Colonic mucosa (tissue), 4 donors: Measurements from ENCODE around the gene ACER2. TPM values are rescaled to one million over a fixed set of nuclear protein-coding genes. Genes with fewer than 3 reads are reported as not detected.
"Not testable (repeated sequence)": the region's sequence is repeated elsewhere in the genome, so short reads cannot be mapped to it uniquely, and the experiment has no call there.

Source experiments
- DNase-seq: peaks from one replicate; pipeline ENCODE4 v3.0.0-alpha.2; 2020
- H3K27ac ChIP-seq: fragments of 200-600 bp; one replicate; pipeline ENCODE4 v1.8.0; 2021
- H3K27me3 ChIP-seq: fragments of 200-600 bp; one replicate; pipeline ENCODE4 v1.8.0; 2021
- H3K36me3 ChIP-seq: fragments of 200-600 bp; one replicate; pipeline ENCODE4 v1.8.0; 2021
- H3K4me1 ChIP-seq: fragments of 200-600 bp; one replicate; pipeline ENCODE4 v1.8.0; 2021; ENCODE audit warnings: mild to moderate bottlenecking
- H3K4me3 ChIP-seq: fragments of 200-600 bp; one replicate; pipeline ENCODE4 v1.8.0; 2021
- H3K9ac ChIP-seq, 2 donors: one replicate each; pipeline ENCODE4 v1.7.0; 2013; ENCODE audit warnings: control low read depth in 2 of 2, low read depth in 2 of 2, low read length in 2 of 2
- H3K9me3 ChIP-seq: fragments of 200-600 bp; one replicate; pipeline ENCODE4 v1.8.0; 2021
- intact Hi-C: fragments of 100-400 bp; cut with DNase I; formaldehyde crosslinking; loops from one replicate; pipeline ENCODE4 v1.14.1; 2022
- total RNA-seq, 2 donors: library from RNA; stranded (reverse); fragmentation: NEBNext Ultra II Directional in 1 of 2; extraction: Animal tissue kit (Norgen Biotek cat#: 25700) in 1 of 2; gene quantifications; one replicate each; pipeline ENCODE4 v1.2.1, GENCODE V29; 2021
- TF ChIP-seq, protein P1 (sequence below): fragments of 200-600 bp; IDR thresholded peaks from one replicate; pipeline ENCODE4 v1.8.0; 2022; ENCODE audit warnings: antibody characterized with exemption, mild to moderate bottlenecking
- donor health status: healthy.
- donor health status: DM: no; HTN: no; CAD: no.
- donor health status: DM: no; HTN: no; CAD: no.

ACER2 gene
- total RNA-seq, 2 donors from 2014 or later: 10.6 to 11.9 TPM

DNA sequence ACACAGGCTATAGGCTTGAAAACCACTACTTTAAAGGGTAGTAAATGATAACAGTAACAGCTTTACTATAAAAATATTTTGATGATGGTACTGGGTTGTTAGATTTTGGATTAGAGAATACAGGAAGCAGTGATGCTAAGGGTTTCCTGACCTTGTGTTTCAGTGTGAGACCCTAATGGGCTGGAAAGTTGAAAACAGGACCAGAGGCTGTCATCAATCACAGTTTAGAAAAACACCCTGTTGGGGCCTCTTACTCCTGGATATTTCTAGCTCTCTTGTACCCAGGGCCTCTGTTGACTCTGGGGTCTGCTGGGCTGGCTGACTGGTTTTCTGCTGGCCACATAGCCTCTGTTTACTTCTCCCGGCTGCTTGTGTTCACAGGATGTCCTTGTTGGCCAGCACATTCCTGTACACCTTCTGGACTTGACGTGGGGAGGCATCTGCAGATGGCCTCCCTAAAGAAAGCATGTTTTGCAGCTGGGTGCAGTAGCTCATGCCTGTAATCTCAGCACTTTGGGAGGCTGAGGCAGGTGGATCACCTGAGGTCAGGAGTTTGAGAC is 21.5 kb downstream of the ACER2 start:
- Histone ChIP-seq H3K36me3 (no peaks in the 10 kb centered on the region), H3K27me3 (no peaks in the 10 kb centered on the region), H3K27ac (no peak overlapping the region), H3K4me1 (no peaks in the 10 kb centered on the region), H3K9ac (no peak overlapping the region), H3K4me3 (no peak overlapping the region), H3K9me3 (no peaks in the 10 kb centered on the region)
- intact Hi-C loops: no loop called here
- TF ChIP-seq, protein P1, sequence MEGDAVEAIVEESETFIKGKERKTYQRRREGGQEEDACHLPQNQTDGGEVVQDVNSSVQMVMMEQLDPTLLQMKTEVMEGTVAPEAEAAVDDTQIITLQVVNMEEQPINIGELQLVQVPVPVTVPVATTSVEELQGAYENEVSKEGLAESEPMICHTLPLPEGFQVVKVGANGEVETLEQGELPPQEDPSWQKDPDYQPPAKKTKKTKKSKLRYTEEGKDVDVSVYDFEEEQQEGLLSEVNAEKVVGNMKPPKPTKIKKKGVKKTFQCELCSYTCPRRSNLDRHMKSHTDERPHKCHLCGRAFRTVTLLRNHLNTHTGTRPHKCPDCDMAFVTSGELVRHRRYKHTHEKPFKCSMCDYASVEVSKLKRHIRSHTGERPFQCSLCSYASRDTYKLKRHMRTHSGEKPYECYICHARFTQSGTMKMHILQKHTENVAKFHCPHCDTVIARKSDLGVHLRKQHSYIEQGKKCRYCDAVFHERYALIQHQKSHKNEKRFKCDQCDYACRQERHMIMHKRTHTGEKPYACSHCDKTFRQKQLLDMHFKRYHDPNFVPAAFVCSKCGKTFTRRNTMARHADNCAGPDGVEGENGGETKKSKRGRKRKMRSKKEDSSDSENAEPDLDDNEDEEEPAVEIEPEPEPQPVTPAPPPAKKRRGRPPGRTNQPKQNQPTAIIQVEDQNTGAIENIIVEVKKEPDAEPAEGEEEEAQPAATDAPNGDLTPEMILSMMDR: no peak
- DNase-seq: no peak

DNA sequence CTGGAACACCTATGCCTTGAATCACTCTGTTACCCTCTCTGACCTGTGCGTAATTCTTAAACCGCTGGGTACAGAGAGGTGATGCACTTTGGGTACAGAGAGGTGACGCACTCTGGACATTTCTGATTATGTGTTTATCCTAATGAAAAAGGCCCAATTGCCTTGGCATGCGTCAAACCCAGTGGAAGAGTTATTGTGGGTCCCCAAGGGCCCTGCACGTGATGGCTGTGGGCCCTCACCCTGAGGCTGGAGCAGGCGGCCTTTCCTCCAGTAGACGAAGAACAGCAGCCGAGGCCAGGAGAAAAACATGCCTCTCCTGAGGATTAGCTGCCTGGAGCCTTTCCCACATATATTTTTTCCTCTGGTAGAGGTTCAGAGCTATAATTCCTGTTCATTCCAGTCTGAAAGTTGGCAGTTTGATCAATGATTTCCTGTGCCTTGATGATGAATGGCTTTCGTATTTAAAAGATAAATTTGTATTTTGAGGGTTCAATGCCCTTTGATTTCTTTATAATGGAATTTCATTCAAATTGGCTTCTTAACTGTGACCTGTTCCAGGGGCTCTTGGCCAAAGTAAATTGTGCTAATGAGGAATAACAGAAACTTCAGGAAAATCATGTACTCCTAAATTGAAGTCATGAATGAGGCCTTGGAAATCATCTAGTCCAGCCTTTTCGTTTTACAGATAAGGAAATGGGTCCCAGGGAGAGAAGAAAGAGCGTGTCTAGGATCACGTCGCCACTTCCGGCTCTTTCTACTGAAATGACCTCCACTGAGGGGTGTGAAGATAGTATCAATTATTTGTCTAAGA is 22.8 kb downstream of the ACER2 start:
- no peak overlapping the region for H3K4me3 ChIP-seq
- TF ChIP-seq, protein P1: no peak
- no peak for DNase-seq

DNA sequence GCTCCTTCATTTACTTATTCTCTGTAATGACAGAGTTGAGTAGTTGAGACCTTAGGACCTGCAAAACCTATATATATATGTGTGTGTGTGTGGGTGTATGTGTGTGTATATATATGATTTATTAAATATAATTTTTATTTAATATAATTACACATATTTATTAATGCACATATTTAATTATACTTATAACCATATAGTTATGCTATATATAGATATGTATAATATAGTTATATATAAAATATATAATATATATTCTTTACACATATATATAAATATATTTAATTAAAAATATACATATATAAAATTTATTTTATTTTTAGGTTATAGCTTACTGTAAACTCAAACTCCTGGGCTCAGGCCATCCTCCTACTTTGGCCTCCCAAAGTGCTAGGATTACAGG is 23.7 kb downstream of the ACER2 start:
- no peak for DNase-seq
- Histone ChIP-seq H3K36me3 (no peaks in the 10 kb centered on the region), H3K27ac (no peak overlapping the region), H3K9me3 (no peaks in the 10 kb centered on the region), H3K9ac (no peak overlapping the region), H3K4me1 (no peaks in the 10 kb centered on the region), H3K27me3 (no peaks in the 10 kb centered on the region), H3K4me3 (no peak overlapping the region)
- intact Hi-C loops: no loop called here
- TF ChIP-seq, protein P1: no peak

More for the DNA sequence above, 22.8 kb downstream of the ACER2 start:
- H3K36me3 ChIP-seq: no peaks in the 10 kb centered on the region
- no peak overlapping the region for H3K27ac ChIP-seq
- intact Hi-C loops: no loop called here
- H3K27me3 ChIP-seq: no peaks in the 10 kb centered on the region
- H3K4me1 ChIP-seq: no peaks in the 10 kb centered on the region
- no peak overlapping the region for H3K9ac ChIP-seq
- H3K9me3 ChIP-seq: no peaks in the 10 kb centered on the region

DNA sequence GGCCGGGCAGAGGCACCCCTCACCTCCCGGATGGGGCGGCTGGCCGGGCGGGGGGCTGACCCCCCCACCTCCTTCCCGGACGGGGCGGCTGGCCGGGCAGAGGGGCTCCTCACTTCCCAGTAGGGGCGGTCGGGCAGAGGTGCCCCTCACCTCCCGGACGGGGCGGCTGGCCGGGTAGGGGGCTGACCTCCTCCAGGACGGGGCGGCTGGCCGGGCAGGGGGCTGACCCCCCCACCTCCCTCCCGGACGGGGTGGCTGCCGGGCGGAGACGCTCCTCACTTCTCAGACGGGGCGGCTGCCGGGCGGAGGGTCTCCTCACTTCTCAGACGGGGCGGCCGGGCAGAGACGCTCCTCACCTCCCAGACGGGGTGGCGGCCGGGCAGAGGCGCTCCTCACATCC is 24.9 kb downstream of the ACER2 start:
- H3K9ac ChIP-seq, H3K4me1 ChIP-seq, H3K4me3 ChIP-seq, H3K27ac ChIP-seq, H3K36me3 ChIP-seq, intact Hi-C loops, H3K27me3 ChIP-seq, DNase-seq, H3K9me3 ChIP-seq: not testable (repeated sequence)

DNA sequence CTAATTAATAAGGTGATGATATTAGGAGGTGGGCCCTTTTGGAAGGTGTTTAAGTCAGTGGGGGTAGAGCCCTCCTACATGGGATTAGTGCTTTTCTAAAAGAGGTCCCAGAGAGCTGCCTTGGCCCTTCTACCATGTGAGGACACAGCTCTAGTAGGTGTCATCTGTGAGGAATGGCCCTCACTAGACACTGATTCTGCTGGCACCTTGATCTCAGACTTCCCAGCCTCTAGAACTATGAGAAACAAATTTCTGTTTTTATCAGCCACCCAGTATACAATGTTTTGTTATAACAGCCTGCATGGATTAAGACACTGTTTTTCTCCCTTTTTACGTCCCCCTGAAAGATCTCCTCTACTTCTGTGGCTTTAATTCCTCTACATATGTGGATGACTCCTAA is 31.6 kb downstream of the ACER2 start:
- no peak for DNase-seq
- H3K4me3 ChIP-seq: no peak overlapping the region
- TF ChIP-seq, protein P1: no peak
- H3K9me3 ChIP-seq: no peaks in the 10 kb centered on the region
- H3K4me1 ChIP-seq: no peaks in the 10 kb centered on the region
- intact Hi-C loops: no loop called here
- no peaks in the 10 kb centered on the region for H3K27me3 ChIP-seq
- no peak overlapping the region for H3K27ac ChIP-seq
- H3K36me3 ChIP-seq: no peaks in the 10 kb centered on the region
- no peak overlapping the region for H3K9ac ChIP-seq
